HG03558 (cell line): ENCODE data around the gene NT5M.

Source experiments
- ATAC-seq: cut with Tn5 transposase; IDR thresholded peaks from one replicate; pipeline ENCODE4 v1.9.1; 2021; ENCODE audit warnings: moderate number of reproducible peaks; ENCODE audit not compliant: unreplicated experiment; ENCODE audit errors: extremely low read depth

NT5M gene

GRCh38 chr17:17328251-17328650 lies 25.1 kb downstream of the NT5M start:
- no peak for ATAC-seq

- no peak for ATAC-seq
Observed at GRCh38 chr17:17341452-17341851, 38.3 kb downstream of the NT5M start.

- ATAC-seq: no peak
Observed at GRCh38 chr17:17342242-17342945, 39.2 kb downstream of the NT5M start.

- ATAC-seq: no peak
Observed at GRCh38 chr17:17343160-17343735, 40.1 kb downstream of the NT5M start.

- ATAC-seq: no peak
Observed at GRCh38 chr17:17343896-17344506, 40.8 kb downstream of the NT5M start.

- ATAC-seq: no peak
Observed at GRCh38 chr17:17344507-17345293, 41.5 kb downstream of the NT5M start.

- ATAC-seq: no peak
Observed at GRCh38 chr17:17345294-17345597, 42.1 kb downstream of the NT5M start.

- no peak for ATAC-seq
Observed at GRCh38 chr17:17345686-17346427, 42.7 kb downstream of the NT5M start.

GRCh38 chr17:17346428-17347233 lies 43.5 kb downstream of the NT5M start:
- ATAC-seq: no peak

- ATAC-seq: no peak
Observed at GRCh38 chr17:17347234-17347955, 44.2 kb downstream of the NT5M start.

GRCh38 chr17:17347956-17348871 lies 45.0 kb downstream of the NT5M start:
- ATAC-seq: no peak

GRCh38 chr17:17348872-17349723 lies 45.9 kb downstream of the NT5M start:
- ATAC-seq: no peak

GRCh38 chr17:17349724-17350106 lies 46.5 kb downstream of the NT5M start:
- no peak for ATAC-seq

GRCh38 chr17:17350491-17351355 lies 47.5 kb downstream of the NT5M start:
- no peak for ATAC-seq

- ATAC-seq: no peak
Observed at GRCh38 chr17:17351356-17351891, 48.3 kb downstream of the NT5M start.
